Measurements from ENCODE around the gene HOXD11. TPM values are rescaled to one million over a fixed set of nuclear protein-coding genes. Genes with fewer than 3 reads are reported as not detected.

HOXD11 gene
- total and polyA plus RNA-seq, 8 donors, result not detected

DNA sequence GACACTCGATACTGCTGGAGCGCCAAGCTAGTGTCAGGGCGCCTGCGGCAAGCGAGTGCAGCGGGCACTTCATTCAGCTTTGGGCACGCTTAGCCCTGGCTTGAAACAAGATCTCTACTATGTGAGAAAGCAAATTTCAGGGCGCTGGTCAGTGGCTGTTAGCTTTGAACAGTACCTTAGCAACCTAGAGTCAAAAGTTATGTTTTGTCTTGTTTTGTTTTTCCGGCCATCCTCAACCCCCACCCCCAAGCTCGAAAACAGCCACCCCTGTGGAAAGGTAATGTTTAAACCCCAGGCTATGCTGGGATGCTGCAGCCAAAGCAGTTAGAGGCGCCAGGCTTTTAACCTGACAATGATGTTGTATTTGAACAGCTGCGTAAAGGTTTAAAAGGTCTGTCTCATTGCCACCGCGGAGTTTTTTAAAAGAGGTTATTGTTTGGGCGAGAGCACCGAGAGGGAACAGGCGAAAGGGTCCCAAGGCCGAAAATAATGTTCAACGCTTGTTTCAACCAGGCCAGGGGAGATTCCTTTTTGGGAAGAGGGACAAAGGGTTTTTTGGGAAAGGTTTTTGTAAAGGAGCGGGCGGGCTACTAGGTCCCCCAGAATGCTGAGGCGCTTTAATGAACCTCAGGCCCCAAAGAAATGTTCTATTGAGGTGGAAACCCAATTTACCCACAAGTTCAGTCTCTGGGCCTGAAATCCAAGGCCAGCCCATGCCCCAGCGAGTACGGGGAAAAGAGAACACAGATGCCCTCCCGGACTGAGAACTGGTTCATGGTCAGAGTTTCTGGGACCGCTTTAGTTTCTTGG, 7.2 kb downstream of the HOXD11 start:
- Histone ChIP-seq H3K36me3 (no peaks in the 10 kb centered on the region), H3K4me1 (no peaks in the 10 kb centered on the region), H3K9me3 (no peaks in the 10 kb centered on the region), H3K27me3 (peaks cover 8 to 95% (median 36%) of the 10 kb centered on the region in 4 donors), H3K27ac (no peak overlapping the region), H3K4me3 (no peak overlapping the region)
- TF ChIP-seq, protein P1, sequence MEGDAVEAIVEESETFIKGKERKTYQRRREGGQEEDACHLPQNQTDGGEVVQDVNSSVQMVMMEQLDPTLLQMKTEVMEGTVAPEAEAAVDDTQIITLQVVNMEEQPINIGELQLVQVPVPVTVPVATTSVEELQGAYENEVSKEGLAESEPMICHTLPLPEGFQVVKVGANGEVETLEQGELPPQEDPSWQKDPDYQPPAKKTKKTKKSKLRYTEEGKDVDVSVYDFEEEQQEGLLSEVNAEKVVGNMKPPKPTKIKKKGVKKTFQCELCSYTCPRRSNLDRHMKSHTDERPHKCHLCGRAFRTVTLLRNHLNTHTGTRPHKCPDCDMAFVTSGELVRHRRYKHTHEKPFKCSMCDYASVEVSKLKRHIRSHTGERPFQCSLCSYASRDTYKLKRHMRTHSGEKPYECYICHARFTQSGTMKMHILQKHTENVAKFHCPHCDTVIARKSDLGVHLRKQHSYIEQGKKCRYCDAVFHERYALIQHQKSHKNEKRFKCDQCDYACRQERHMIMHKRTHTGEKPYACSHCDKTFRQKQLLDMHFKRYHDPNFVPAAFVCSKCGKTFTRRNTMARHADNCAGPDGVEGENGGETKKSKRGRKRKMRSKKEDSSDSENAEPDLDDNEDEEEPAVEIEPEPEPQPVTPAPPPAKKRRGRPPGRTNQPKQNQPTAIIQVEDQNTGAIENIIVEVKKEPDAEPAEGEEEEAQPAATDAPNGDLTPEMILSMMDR (IDR thresholded peaks at IDR 0.05), result no peak
- ATAC-seq (no peak), FAIRE-seq (no peak), DNase-seq (no peak)
- 9 to 10% methylated on average over 26 of the region's 26 CpGs for WGBS, 2 donors
- intact Hi-C loops (cut with DNase I), result no loop called here

DNA sequence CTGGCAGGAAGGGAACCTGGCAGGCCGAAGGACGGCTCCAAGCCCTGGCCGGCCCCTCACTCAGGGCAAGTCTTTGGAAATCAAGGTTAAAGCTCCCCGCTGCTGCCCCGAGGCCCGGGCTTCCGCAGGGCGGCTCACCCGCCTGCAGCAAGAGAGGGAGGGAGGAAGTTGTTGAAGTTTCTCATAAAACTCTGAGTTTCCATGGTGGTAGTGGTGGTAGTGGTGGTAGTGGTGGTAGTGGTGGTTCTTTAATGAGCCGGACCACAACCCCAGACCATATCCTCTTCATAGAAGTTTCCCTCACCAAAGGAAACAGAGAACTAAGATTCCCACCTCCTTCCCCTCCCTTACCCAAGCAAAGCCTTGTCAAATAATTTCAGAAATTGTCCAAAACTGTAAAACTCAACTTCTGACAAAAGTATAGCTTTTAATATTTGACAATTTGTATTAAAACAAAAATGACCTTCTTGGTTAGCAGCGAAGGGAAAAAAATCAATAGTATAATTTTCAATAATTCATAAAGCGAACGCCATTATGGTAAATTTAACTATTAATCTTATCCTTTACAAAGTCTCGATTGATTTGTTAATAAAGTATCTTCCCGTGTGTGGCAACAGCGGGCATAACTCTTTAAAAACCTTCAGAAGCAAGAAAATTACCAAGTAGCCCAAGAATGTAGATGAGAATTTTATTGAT, 8.0 kb downstream of the HOXD11 start:
- DNase-seq, result no peak
- TF ChIP-seq, protein P1 (IDR thresholded peaks at IDR 0.05), result no peak
- H3K27me3 ChIP-seq, result peaks cover 8 to 95% (median 39%) of the 10 kb centered on the region in 4 donors

DNA sequence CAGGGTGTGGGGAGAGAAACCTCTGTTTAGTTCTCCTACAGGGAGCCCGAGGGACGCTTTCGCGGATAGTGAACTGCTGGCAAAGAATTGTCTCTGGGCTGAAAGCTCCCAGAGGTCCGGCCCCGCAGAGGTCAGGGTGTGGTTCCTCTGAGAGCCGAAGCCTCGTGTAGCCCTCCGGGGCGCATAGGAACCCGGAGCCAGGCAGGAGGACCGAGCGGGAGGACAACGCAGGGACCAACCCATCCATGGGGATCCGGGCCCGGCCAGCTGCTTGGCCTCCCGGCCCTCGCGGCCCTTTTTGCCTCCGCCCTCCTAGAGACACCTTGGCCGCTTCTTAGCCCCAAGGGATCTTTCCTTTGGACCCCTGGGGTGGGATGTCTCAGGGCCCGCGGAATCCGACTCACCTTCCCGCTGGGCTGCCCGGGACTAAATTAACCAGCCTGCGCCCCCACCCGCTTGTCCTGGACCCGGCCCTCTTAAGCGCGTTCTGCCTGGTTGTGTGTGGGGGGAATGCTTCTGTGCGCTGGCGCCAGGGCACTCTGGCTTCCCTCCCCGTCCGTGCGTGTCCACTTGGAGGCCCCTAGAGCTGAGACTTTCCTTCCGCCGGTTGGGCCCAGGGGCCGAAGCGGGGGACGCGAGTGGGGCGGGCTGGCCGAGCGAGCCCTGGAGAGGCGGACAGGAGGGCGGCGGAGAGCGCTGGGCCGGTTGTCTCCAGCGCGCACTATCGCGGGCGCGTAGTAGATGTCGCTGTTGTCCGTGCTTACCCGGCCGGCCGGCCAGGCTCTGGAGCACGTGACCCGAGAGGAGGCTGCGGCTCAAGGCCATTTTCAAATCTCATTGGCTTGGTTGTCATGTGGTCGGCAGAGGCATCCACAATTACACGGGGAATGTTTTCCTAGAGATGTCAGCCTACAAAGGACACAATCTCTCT, 9.1 kb downstream of the HOXD11 start, which contains the start of gene HOXD10:
TSS of gene HOXD10 (plus strand) at position 896 of the 931 bp plus-strand sequence. CDS start 56 bp downstream, outside the sequence.
- FAIRE-seq, result no peak
- Histone ChIP-seq H3K27me3 (peaks cover 2 to 95% (median 32%) of the 10 kb centered on the region in 4 donors), H3K4me1 (no peaks in the 10 kb centered on the region), H3K36me3 (no peaks in the 10 kb centered on the region), H3K27ac (no peak within 1 kb of the TSS), H3K9me3 (no peaks in the 10 kb centered on the region), H3K4me3 (no peak within 1 kb of the TSS)
- WGBS, 2 donors, result 7 to 8% methylated on average over 58 to 66 of the region's 66 CpGs
- TF ChIP-seq, protein P1 (IDR thresholded peaks at IDR 0.05), result no peak
- intact Hi-C loops (cut with DNase I), result no loop called here
- DNase-seq, result no peak
- ATAC-seq, result peak in 3 of 4 donors; percentile 35 to 43 (median 39)

More for the DNA sequence above, 8.0 kb downstream of the HOXD11 start:
- Histone ChIP-seq H3K4me1 (no peaks in the 10 kb centered on the region), H3K36me3 (no peaks in the 10 kb centered on the region), H3K4me3 (no peak overlapping the region), H3K9me3 (no peaks in the 10 kb centered on the region), H3K27ac (no peak overlapping the region)
- WGBS, 2 donors, result 16 to 18% methylated on average over 16 of the region's 16 CpGs
- FAIRE-seq, result no peak
- no peak for ATAC-seq
- intact Hi-C loops (cut with DNase I), result no loop called here

DNA sequence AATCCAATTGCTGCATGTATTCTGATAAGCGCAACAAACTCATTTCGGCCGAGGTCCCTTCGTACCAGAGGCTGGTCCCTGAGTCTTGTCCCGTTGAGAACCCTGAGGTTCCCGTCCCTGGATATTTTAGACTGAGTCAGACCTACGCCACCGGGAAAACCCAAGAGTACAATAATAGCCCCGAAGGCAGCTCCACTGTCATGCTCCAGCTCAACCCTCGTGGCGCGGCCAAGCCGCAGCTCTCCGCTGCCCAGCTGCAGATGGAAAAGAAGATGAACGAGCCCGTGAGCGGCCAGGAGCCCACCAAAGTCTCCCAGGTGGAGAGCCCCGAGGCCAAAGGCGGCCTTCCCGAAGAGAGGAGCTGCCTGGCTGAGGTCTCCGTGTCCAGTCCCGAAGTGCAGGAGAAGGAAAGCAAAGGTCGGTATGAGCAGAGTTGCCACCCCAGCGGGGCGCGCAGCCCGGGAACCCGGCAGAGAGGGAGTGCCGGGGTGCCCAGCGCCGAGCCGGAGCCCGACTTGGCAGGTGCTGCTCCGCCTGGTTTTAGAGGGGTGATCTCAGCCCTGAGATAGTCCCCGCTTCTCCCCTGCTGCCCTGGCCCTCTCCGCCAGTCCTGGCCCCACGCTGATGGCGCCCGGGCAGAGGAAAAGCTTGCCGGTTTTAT, 10.2 kb downstream of the HOXD11 start:
- H3K36me3 ChIP-seq, result no peaks in the 10 kb centered on the region
- H3K27ac ChIP-seq, result no peak overlapping the region
- intact Hi-C loops (cut with DNase I), result no loop called here
- FAIRE-seq (no peak), DNase-seq (no peak), ATAC-seq (no peak)
- H3K4me1 ChIP-seq, result peaks cover 0 to 1% (median 0%) of the 10 kb centered on the region in 3 donors
- no peak overlapping the region for H3K4me3 ChIP-seq
- TF ChIP-seq, protein P1 (IDR thresholded peaks at IDR 0.05), result no peak
- WGBS, 2 donors, result 13 to 19% methylated on average over 36 to 40 of the region's 40 CpGs
- H3K9me3 ChIP-seq, result no peaks in the 10 kb centered on the region
- peaks cover 0 to 96% (median 38%) of the 10 kb centered on the region in 4 donors for H3K27me3 ChIP-seq
